Adrenal gland (tissue), 12 donors: Measurements from ENCODE around the gene ANKRD28. TPM values are rescaled to one million over a fixed set of nuclear protein-coding genes. Genes with fewer than 3 reads are reported as not detected.
"Not testable (repeated sequence)": the region's sequence is repeated elsewhere in the genome, so short reads cannot be mapped to it uniquely, and the experiment has no call there.

Source experiments
- DNase-seq, 7 donors: peaks; one replicate each; pipeline ENCODE4 v3.0.0-alpha.2; 2019 to 2020
- H3K27ac ChIP-seq, 5 donors: fragments of 200-600 bp; sonication (generic) in 4 of 5; 1 replicate in 3 of 5; 2 replicates in 2 of 5; pipeline versions ENCODE4 v1.5.1 to v1.8.0; 2016 to 2020; ENCODE audit warnings: mild to moderate bottlenecking in 1 of 5
- H3K27me3 ChIP-seq: fragments of 200-600 bp; 2 replicates; pipeline ENCODE4 v1.8.0; 2021
- H3K36me3 ChIP-seq, 2 donors: fragments of 200-600 bp; replicated peaks in 1 of 2; 1 replicate in 1 of 2; 2 replicates in 1 of 2; pipeline versions ENCODE4 v1.5.1 to v1.8.0; 2018 to 2022
- H3K4me1 ChIP-seq, 2 donors: fragments of 200-600 bp; replicated peaks in 1 of 2; 1 replicate in 1 of 2; 2 replicates in 1 of 2; pipeline versions ENCODE4 v1.5.1 to v1.8.0; 2018 to 2021
- H3K4me3 ChIP-seq, 4 donors: fragments of 200-600 bp; sonication (generic) in 3 of 4; one replicate each; pipeline ENCODE4 v1.5.1; 2016 to 2018
- H3K9me3 ChIP-seq, 3 donors: fragments of 200-600 bp; sonication (generic) in 1 of 3; replicated peaks in 1 of 3; 1 replicate in 2 of 3; 2 replicates in 1 of 3; pipeline versions ENCODE4 v1.5.1 to v1.8.0; 2016 to 2021
- POLR2A ChIP-seq, 2 donors: fragments of 450-650 bp; IDR thresholded peaks; one replicate each; pipeline ENCODE4 v1.6.1; 2017; ENCODE audit warnings: antibody characterized with exemption in 2 of 2, mild to moderate bottlenecking in 2 of 2, moderate library complexity in 1 of 2
- WGBS, 4 donors: extraction: QIAGEN DNeasy Blood & Tissue Kit in 2 of 4; methylation state at CpG; one replicate each; pipeline versions ENCODE4 v1.1.5 to v1.1.7; 2013 to 2017; 5-methylcytosine and 5-hydroxymethylcytosine counted together
- intact Hi-C, 2 donors: fragments of 100-400 bp; cut with DNase I; formaldehyde crosslinking; loops; one replicate each; pipeline versions ENCODE4 v1.14.1 to v1.15.0; 2022 to 2023
- polyA plus RNA-seq, 3 donors: library from polyadenylated mRNA; stranded (reverse); fragments of 200-250 nt in 2 of 3; fragments of 350-450 nt in 1 of 3; fragmentation: Illumina TruSeq in 1 of 3; extraction: RNeasy Lipid Tissue Mini Kit (QIAGEN cat#74804) in 1 of 3; gene quantifications; one replicate each; pipeline ENCODE4 v1.2.3, GENCODE V29; 2013 to 2014
- total RNA-seq, 9 donors: library from RNA; depleted of rRNA in 4 of 9; stranded (reverse); fragments of >200 nt in 4 of 9; fragments of 120-200 nt in 1 of 9; fragmentation: NEBNext Ultra II Directional in 1 of 9; extraction: Animal tissue kit (Norgen Biotek cat#: 25700) in 1 of 9; gene quantifications; one replicate each; pipeline versions ENCODE4 v1.1.0 to v1.2.4, GENCODE V29; 2013 to 2023
- TF ChIP-seq, protein P1 (sequence below), 6 experiments: fragments of 450-650 bp in 4 of 6; fragments of 200-600 bp in 2 of 6; sonication (generic) in 1 of 6; IDR thresholded peaks; 1 replicate in 5 of 6; 2 replicates in 1 of 6; pipeline versions ENCODE4 v1.5.1 to v1.8.0; 2016 to 2021; ENCODE audit warnings: antibody characterized with exemption in 6 of 6, mild to moderate bottlenecking in 2 of 6, moderate library complexity in 1 of 6
- donor health status: healthy with polysubstance abuse.
- donor health status: Bipolar disorder and iron deficiency.
- donor health status: DM: yes; HTN: yes; CAD: no.
- donor health status: DM: no; HTN: no; CAD: no.
- donor health status: DM: no; HTN: no; CAD: no.
- donor health status: DM: yes; HTN: yes; CAD: no.

Gene ANKRD28
- total and polyA plus RNA-seq, 12 donors, result 11.0 to 71.7 (median 34.5) TPM

GRCh38 chr3:15781131-15781530, 16.6 kb downstream of the ANKRD28 start:
- no peak for TF ChIP-seq POLR2A (IDR thresholded peaks at IDR 0.05)
- TF ChIP-seq, protein P1, sequence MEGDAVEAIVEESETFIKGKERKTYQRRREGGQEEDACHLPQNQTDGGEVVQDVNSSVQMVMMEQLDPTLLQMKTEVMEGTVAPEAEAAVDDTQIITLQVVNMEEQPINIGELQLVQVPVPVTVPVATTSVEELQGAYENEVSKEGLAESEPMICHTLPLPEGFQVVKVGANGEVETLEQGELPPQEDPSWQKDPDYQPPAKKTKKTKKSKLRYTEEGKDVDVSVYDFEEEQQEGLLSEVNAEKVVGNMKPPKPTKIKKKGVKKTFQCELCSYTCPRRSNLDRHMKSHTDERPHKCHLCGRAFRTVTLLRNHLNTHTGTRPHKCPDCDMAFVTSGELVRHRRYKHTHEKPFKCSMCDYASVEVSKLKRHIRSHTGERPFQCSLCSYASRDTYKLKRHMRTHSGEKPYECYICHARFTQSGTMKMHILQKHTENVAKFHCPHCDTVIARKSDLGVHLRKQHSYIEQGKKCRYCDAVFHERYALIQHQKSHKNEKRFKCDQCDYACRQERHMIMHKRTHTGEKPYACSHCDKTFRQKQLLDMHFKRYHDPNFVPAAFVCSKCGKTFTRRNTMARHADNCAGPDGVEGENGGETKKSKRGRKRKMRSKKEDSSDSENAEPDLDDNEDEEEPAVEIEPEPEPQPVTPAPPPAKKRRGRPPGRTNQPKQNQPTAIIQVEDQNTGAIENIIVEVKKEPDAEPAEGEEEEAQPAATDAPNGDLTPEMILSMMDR (IDR thresholded peaks at IDR 0.05), result no peak
- H3K36me3 ChIP-seq, result no peaks in the 10 kb centered on the region
- no peaks in the 10 kb centered on the region for H3K9me3 ChIP-seq
- peaks cover 0 to 16% of the 10 kb centered on the region in 2 donors for H3K4me1 ChIP-seq
- H3K4me3 ChIP-seq, result no peak overlapping the region
- DNase-seq, result no peak
- no peaks in the 10 kb centered on the region for H3K27me3 ChIP-seq
- intact Hi-C loops, result no loop called here
- no peak overlapping the region for H3K27ac ChIP-seq

DNA sequence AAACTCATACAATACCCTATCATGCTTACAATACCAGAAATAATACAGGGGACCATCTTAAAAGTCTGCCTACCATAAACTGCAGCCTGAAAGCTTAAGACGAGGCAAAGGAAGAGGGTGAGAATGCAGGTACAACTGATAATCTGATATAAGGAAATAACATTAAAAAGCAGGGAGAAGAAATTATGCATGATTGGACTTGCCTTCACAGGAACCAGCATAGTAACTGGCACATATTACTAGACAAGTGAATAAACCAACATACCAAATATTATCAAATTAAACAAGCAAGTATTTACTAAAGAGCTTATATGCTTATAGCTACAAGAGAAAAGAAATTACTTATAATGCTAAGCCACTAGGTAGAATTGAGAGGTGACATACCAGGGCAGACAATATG, 18.7 kb downstream of the ANKRD28 start:
- H3K36me3 ChIP-seq, result no peaks in the 10 kb centered on the region
- no peaks in the 10 kb centered on the region for H3K9me3 ChIP-seq
- H3K4me3 ChIP-seq, result no peak overlapping the region
- WGBS, 4 donors, result 93 to 95% (median 94%) methylated on average over 1 of the region's 1 CpG
- TF ChIP-seq, protein P1 (IDR thresholded peaks at IDR 0.05), result no peak
- no peak for TF ChIP-seq POLR2A (IDR thresholded peaks at IDR 0.05)
- no peaks in the 10 kb centered on the region for H3K27me3 ChIP-seq
- intact Hi-C loops, result no loop called here
- H3K4me1 ChIP-seq, result peaks cover 0 to 16% of the 10 kb centered on the region in 2 donors
- no peak overlapping the region for H3K27ac ChIP-seq
- DNase-seq, result no peak

DNA sequence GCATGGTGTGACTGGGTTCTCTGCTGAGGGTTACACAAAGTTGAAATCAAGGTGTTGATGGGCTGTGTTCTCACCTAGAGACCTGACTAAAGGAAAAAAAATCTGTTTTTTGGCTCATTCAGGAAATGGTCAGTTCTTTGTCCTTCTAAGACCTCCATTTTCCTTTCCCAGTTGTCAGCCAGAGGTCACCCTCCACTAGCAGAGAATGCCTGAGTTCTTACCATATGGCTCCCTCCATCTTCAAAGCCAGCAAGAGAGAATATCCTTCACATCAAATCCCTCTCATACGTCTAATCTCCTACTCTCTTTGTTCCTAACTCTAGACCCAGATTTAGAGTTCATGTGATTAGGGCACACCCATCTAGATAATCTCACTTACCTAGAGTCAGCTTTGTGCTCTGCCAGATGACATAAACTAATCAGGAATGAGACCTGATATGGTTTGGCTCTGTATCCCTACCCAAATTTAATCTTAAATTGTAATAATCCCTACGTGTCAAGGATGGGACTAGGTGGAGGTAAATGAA, 19.4 kb downstream of the ANKRD28 start:
- intact Hi-C loops, result no loop called here

DNA sequence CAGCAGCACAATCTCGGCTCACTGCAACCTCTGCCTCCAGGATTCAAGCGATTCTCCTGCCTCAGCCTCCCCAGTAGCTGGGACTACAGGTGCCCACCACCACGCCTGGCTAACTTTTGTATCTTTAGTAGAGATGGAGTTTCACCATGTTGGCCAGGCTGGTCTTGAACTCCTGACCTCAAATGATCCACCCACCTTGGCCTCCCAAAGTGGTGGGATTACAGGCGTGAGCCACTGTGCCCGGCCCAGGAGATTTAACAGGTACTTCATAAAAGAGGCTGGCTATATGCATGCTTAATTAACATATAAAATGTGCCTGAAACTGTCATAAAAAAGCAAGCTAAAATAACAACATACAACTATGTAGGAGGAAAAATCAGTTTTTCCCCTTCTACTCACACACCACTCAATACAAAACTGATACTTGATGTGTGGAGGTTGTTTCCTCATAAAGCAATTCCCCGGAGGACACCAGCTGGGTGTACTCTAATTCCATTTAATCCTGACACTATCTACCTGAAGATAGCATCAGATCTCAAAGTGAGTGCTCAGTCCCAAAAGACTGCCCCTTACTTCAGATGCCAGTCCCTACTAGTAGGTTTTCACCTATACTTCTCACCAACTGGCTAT, 22.7 kb downstream of the ANKRD28 start:
- WGBS, 4 donors, result 91 to 99% (median 96%) methylated on average over 5 to 6 of the region's 6 CpGs
- H3K27ac ChIP-seq, H3K4me3 ChIP-seq, H3K4me1 ChIP-seq, intact Hi-C loops, H3K27me3 ChIP-seq, H3K9me3 ChIP-seq, DNase-seq, H3K36me3 ChIP-seq: not testable (repeated sequence)

More for the DNA sequence above, 19.4 kb downstream of the ANKRD28 start:
- Histone ChIP-seq H3K36me3 (no peaks in the 10 kb centered on the region), H3K27ac (no peak overlapping the region), H3K9me3 (no peaks in the 10 kb centered on the region), H3K4me3 (no peak overlapping the region), H3K4me1 (peaks cover 0 to 12% of the 10 kb centered on the region in 2 donors), H3K27me3 (no peaks in the 10 kb centered on the region)
- no peak for TF ChIP-seq POLR2A (IDR thresholded peaks at IDR 0.05)
- TF ChIP-seq, protein P1 (IDR thresholded peaks at IDR 0.05), result no peak
- DNase-seq, result no peak
- WGBS, 4 donors, result 87 to 91% (median 88%) methylated on average over 2 of the region's 2 CpGs

- Histone ChIP-seq H3K36me3 (no peaks in the 10 kb centered on the region), H3K27me3 (no peaks in the 10 kb centered on the region), H3K4me1 (peaks cover 0 to 14% of the 10 kb centered on the region in 2 donors), H3K27ac (no peak overlapping the region), H3K9me3 (no peaks in the 10 kb centered on the region), H3K4me3 (no peak overlapping the region)
- no peak for DNase-seq
- 75 to 92% (median 89%) methylated on average over 1 of the region's 1 CpG for WGBS, 4 donors
- TF ChIP-seq POLR2A (IDR thresholded peaks at IDR 0.05), result no peak
- TF ChIP-seq, protein P1 (IDR thresholded peaks at IDR 0.05), result no peak
- intact Hi-C loops, result no loop called here
These were observed 26.3 kb downstream of the ANKRD28 start for GRCh38 chr3:15771444-15771843.
